SU-DHL-6 (cell line): ENCODE results near the gene MAP3K2.

ENCODE experiments used
- H2AFZ ChIP-seq: fragments of 200-600 bp; sonication (generic); 2 replicates; pipeline ENCODE4 v1.6.1; 2014; ENCODE audit warnings: low read depth, mild to moderate bottlenecking, moderate library complexity, mixed read lengths, antibody characterized with exemption, low read length; ENCODE audit not compliant: severe bottlenecking
- H3F3A ChIP-seq: fragments of 200-600 bp; shearing (Covaris generic); 2 replicates; pipeline ENCODE4 v1.6.0; 2016; ENCODE audit warnings: antibody characterized with exemption, mild to moderate bottlenecking; ENCODE audit not compliant: insufficient read depth
- H3K27ac ChIP-seq: fragments of 200-600 bp; sonication (generic); 2 replicates; pipeline ENCODE4 v1.5.1; 2016; ENCODE audit warnings: low read depth, mild to moderate bottlenecking, low read length, moderate library complexity, mixed read lengths
- H3K27me3 ChIP-seq: fragments of 200-600 bp; sonication (generic), shearing (Covaris generic); 2 replicates; pipeline ENCODE4 v1.6.0; 2014; ENCODE audit warnings: mild to moderate bottlenecking, low read length
- H3K36me3 ChIP-seq: fragments of 200-600 bp; sonication (generic); 2 replicates; pipeline ENCODE4 v1.6.1; 2014; ENCODE audit warnings: mild to moderate bottlenecking, low read length, mixed read lengths
- H3K4me2 ChIP-seq: fragments of 300-600, 200-600 bp; shearing (Covaris generic), sonication (generic); 2 replicates; pipeline ENCODE4 v1.6.0; 2014; ENCODE audit warnings: low read length, low read depth, mild to moderate bottlenecking; ENCODE audit not compliant: poor library complexity, severe bottlenecking
- H3K4me3 ChIP-seq: fragments of 200-600 bp; sonication (generic); 2 replicates; pipeline ENCODE4 v1.5.1; 2014; ENCODE audit warnings: antibody characterized with exemption, low read length, mild to moderate bottlenecking, mixed read lengths; ENCODE audit not compliant: insufficient read depth, poor library complexity, severe bottlenecking
- H3K79me2 ChIP-seq: fragments of 200-600 bp; sonication (generic); 2 replicates; pipeline ENCODE4 v1.6.1; 2014; ENCODE audit warnings: mild to moderate bottlenecking, low read length, moderate library complexity; ENCODE audit not compliant: insufficient read depth
- H3K9ac ChIP-seq: fragments of 200-600 bp; sonication (generic); 2 replicates; pipeline ENCODE4 v1.7.0; 2014; ENCODE audit warnings: mild to moderate bottlenecking, low read length
- H3K9me2 ChIP-seq: fragments of 200-600 bp; sonication (generic); replicated peaks from 2 replicates; pipeline ENCODE4 v1.6.1; 2014; ENCODE audit warnings: low read length; ENCODE audit not compliant: insufficient read depth
- H3K9me3 ChIP-seq: fragments of 200-600 bp; sonication (generic); 2 replicates; pipeline ENCODE4 v1.6.1; 2014; ENCODE audit warnings: low read length, mixed read lengths; ENCODE audit not compliant: insufficient read depth
- H4K20me1 ChIP-seq: fragments of 200-600 bp; sonication (generic); 2 replicates; pipeline ENCODE4 v1.6.1; 2014; ENCODE audit warnings: low read depth, mild to moderate bottlenecking, antibody characterized with exemption, low read length, moderate library complexity, mixed read lengths
- EZH2phosphoT487 ChIP-seq: fragments of 200-600 bp; sonication (generic), shearing (Covaris generic); conservative IDR thresholded peaks from 2 replicates; pipeline ENCODE4 v1.6.1; 2018; ENCODE audit warnings: mild to moderate bottlenecking, antibody characterized with exemption, low read length, moderate library complexity, mixed read lengths
- TF ChIP-seq, protein P1 (sequence below): fragments of 200-600 bp; sonication (generic); IDR thresholded peaks from one replicate; pipeline ENCODE4 v1.5.1; 2017; ENCODE audit warnings: antibody characterized with exemption, mild to moderate bottlenecking, low read length, moderate library complexity; ENCODE audit not compliant: insufficient read depth, poor library complexity, severe bottlenecking

Gene MAP3K2

DNA sequence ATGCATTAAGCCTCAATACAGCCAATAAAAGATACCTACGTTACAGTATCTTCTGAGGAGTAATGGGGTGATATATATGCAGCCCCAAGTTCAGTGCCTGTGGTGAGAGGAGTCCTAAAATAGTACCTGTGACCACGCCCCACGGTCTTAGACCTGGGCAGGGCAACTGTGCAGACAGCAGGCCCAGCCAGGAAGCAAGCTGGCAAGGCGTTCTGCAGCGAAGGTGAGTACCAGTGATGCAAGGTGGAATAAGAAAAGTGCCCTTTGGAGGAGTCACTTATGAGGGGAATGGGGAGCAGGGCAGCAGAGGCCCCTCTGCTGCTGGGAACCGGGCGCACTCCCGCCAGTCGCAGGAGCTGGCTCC, 12.7 kb upstream of the MAP3K2 start:
- H3K4me3 ChIP-seq: no peak overlapping the region
- H3K9ac ChIP-seq: no peak overlapping the region

GRCh38 chr2:127398239-127398590, 10.4 kb upstream of the MAP3K2 start:
- Histone ChIP-seq H2AFZ (no peak overlapping the region), H3K27me3 (no peaks in the 10 kb centered on the region), H3F3A (no peaks in the 10 kb centered on the region), H3K4me3 (no peak overlapping the region), H3K9me2 (no peaks in the 10 kb centered on the region), H3K9ac (no peak overlapping the region), H4K20me1 (no peaks in the 10 kb centered on the region), H3K4me2 (no peak overlapping the region), H3K9me3 (no peaks in the 10 kb centered on the region), H3K27ac (no peak overlapping the region), H3K36me3 (no peaks in the 10 kb centered on the region), H3K79me2 (no peaks in the 10 kb centered on the region)
- TF ChIP-seq EZH2phosphoT487: no peak

More for the DNA sequence above, 12.7 kb upstream of the MAP3K2 start:
- Histone ChIP-seq H3K36me3 (no peaks in the 10 kb centered on the region), H2AFZ (no peak overlapping the region), H3K27me3 (no peaks in the 10 kb centered on the region), H4K20me1 (no peaks in the 10 kb centered on the region), H3K27ac (no peak overlapping the region), H3K9me2 (no peaks in the 10 kb centered on the region), H3K4me2 (no peak overlapping the region), H3F3A (no peaks in the 10 kb centered on the region), H3K79me2 (no peaks in the 10 kb centered on the region), H3K9me3 (no peaks in the 10 kb centered on the region)
- no peak for TF ChIP-seq EZH2phosphoT487
- TF ChIP-seq, protein P1, sequence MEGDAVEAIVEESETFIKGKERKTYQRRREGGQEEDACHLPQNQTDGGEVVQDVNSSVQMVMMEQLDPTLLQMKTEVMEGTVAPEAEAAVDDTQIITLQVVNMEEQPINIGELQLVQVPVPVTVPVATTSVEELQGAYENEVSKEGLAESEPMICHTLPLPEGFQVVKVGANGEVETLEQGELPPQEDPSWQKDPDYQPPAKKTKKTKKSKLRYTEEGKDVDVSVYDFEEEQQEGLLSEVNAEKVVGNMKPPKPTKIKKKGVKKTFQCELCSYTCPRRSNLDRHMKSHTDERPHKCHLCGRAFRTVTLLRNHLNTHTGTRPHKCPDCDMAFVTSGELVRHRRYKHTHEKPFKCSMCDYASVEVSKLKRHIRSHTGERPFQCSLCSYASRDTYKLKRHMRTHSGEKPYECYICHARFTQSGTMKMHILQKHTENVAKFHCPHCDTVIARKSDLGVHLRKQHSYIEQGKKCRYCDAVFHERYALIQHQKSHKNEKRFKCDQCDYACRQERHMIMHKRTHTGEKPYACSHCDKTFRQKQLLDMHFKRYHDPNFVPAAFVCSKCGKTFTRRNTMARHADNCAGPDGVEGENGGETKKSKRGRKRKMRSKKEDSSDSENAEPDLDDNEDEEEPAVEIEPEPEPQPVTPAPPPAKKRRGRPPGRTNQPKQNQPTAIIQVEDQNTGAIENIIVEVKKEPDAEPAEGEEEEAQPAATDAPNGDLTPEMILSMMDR: no peak

GRCh38 chr2:127397568-127398238, 9.9 kb upstream of the MAP3K2 start:
- H3F3A ChIP-seq: no peaks in the 10 kb centered on the region
- no peaks in the 10 kb centered on the region for H3K9me2 ChIP-seq
- no peaks in the 10 kb centered on the region for H3K36me3 ChIP-seq
- no peak overlapping the region for H3K9ac ChIP-seq
- H3K4me3 ChIP-seq: no peak overlapping the region
- TF ChIP-seq, protein P1: no peak
- TF ChIP-seq EZH2phosphoT487: no peak
- H2AFZ ChIP-seq: no peak overlapping the region
- H3K27me3 ChIP-seq: no peaks in the 10 kb centered on the region
- H3K4me2 ChIP-seq: no peak overlapping the region
- H3K27ac ChIP-seq: no peak overlapping the region
- no peaks in the 10 kb centered on the region for H3K79me2 ChIP-seq
- H4K20me1 ChIP-seq: no peaks in the 10 kb centered on the region
- no peaks in the 10 kb centered on the region for H3K9me3 ChIP-seq

- Histone ChIP-seq H3K9ac (no peak overlapping the region), H3K4me2 (no peak overlapping the region), H3F3A (peaks cover 7% of the 10 kb centered on the region), H3K9me3 (no peaks in the 10 kb centered on the region), H3K4me3 (no peak overlapping the region), H3K27me3 (no peaks in the 10 kb centered on the region), H3K27ac (no peak overlapping the region), H3K36me3 (no peaks in the 10 kb centered on the region), H3K9me2 (no peaks in the 10 kb centered on the region), H4K20me1 (no peaks in the 10 kb centered on the region), H3K79me2 (no peaks in the 10 kb centered on the region), H2AFZ (no peak overlapping the region)
- TF ChIP-seq, protein P1: no peak
- no peak for TF ChIP-seq EZH2phosphoT487
Observed at GRCh38 chr2:127394492-127394891, 6.7 kb upstream of the MAP3K2 start.
